ENCODE measurements around the gene RPS24.

DNA sequence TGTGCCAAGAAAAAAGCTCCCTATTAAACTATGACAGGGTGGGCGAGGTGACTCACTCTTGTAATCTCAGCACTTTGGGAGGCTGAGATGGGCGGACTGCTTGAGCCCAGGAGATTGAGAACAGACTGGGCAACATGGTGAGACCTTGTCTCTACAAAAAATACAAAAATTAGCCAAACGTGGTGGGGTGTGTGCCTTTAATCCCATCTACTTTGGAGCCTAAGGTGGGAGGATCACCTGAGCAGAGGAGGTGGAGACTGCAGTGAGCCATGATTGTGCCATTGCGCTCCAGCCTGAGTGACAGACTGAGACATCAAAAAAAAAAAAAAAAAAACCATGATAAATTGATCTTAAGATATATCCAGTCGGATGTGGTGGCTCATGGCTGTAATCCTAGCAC is 15.8 kb upstream of the RPS24 start:
- TF ChIP-seq CTCF (IDR thresholded peaks at IDR 0.05; ENCODE audit: low read depth, low read length, poor library complexity, severe bottlenecking) (no peak), EZH2phosphoT487 (IDR thresholded peaks at IDR 0.05; ENCODE audit: borderline replicate concordance, low read length) (no peak)
